Measurements from ENCODE around the gene LENG8. TPM values are rescaled to one million over a fixed set of nuclear protein-coding genes. Genes with fewer than 3 reads are reported as not detected.
"Not testable (repeated sequence)": the region's sequence is repeated elsewhere in the genome, so short reads cannot be mapped to it uniquely, and the experiment has no call there.

LENG8 gene
- total RNA-seq, 2 donors from 2014 or later, result 282 to 305 TPM

GRCh38 chr19:54440641-54441040, 8.4 kb upstream of the LENG8 start:
- H3K36me3 ChIP-seq, result no peaks in the 10 kb centered on the region
- H3K4me1 ChIP-seq (ENCODE audit: control insufficient read depth in 1 of 2, low read depth in 2 of 2), result no peaks in the 10 kb centered on the region
- no peaks in the 10 kb centered on the region for H3K27me3 ChIP-seq (replicated peaks; ENCODE audit: insufficient read depth)
- DNase-seq (ENCODE audit: low spot score) (no peak), ATAC-seq (ENCODE audit: insufficient number of reproducible peaks, low FRiP score, low read depth) (no peak)
- H3K4me3 ChIP-seq, result no peak overlapping the region
- H3K9me3 ChIP-seq, result no peaks in the 10 kb centered on the region
- TF ChIP-seq CTCF (IDR thresholded peaks at IDR 0.05), result no peak
- no peak overlapping the region for H3K27ac ChIP-seq

- ATAC-seq (ENCODE audit: insufficient number of reproducible peaks, low FRiP score, low read depth) (no peak), DNase-seq (ENCODE audit: low spot score) (no peak)
- Histone ChIP-seq H3K4me3 (no peak overlapping the region), H3K36me3 (no peaks in the 10 kb centered on the region), H3K27me3 (replicated peaks; ENCODE audit: insufficient read depth) (no peaks in the 10 kb centered on the region), H3K27ac (no peak overlapping the region), H3K4me1 (ENCODE audit: control insufficient read depth in 1 of 2, low read depth in 2 of 2) (peaks cover 7 to 12% of the 10 kb centered on the region in 2 donors), H3K9me3 (no peaks in the 10 kb centered on the region)
- TF ChIP-seq CTCF (IDR thresholded peaks at IDR 0.05), result no peak
Observed at GRCh38 chr19:54444737-54445136, 4.3 kb upstream of the LENG8 start.

GRCh38 chr19:54446349-54446748, 2.6 kb upstream of the LENG8 start:
- H3K27ac ChIP-seq; H3K27me3 ChIP-seq (replicated peaks; ENCODE audit: insufficient read depth); DNase-seq (ENCODE audit: low spot score); H3K4me3 ChIP-seq; H3K9me3 ChIP-seq; H3K36me3 ChIP-seq; ATAC-seq (ENCODE audit: insufficient number of reproducible peaks, low FRiP score, low read depth): not testable (repeated sequence)
- peaks cover 22 to 28% of the 10 kb centered on the region in 2 donors for H3K4me1 ChIP-seq (ENCODE audit: control insufficient read depth in 1 of 2, low read depth in 2 of 2)

GRCh38 chr19:54448040-54448773, 792 bp upstream of the LENG8 start:
- Histone ChIP-seq H3K36me3 (peaks cover 22% of the 10 kb centered on the region), H3K9me3 (no peaks in the 10 kb centered on the region), H3K27ac (peak overlapping the region; percentile 96 to 100), H3K27me3 (replicated peaks; ENCODE audit: insufficient read depth) (no peaks in the 10 kb centered on the region), H3K4me3 (peak overlapping the region; percentile 91), H3K4me1 (ENCODE audit: control insufficient read depth in 1 of 2, low read depth in 2 of 2) (peaks cover 27 to 34% of the 10 kb centered on the region in 2 donors)
- TF ChIP-seq CTCF (IDR thresholded peaks at IDR 0.05), result peak; percentile 17
- ATAC-seq (ENCODE audit: insufficient number of reproducible peaks, low FRiP score, low read depth) (peak; percentile 24), DNase-seq (ENCODE audit: low spot score) (no peak)

- Histone ChIP-seq H3K4me1 (ENCODE audit: control insufficient read depth in 1 of 2, low read depth in 2 of 2) (peaks cover 27 to 34% of the 10 kb centered on the region in 2 donors), H3K4me3 (peak overlapping the region; percentile 91), H3K27ac (peak overlapping the region; percentile 96 to 100), H3K27me3 (replicated peaks; ENCODE audit: insufficient read depth) (no peaks in the 10 kb centered on the region), H3K9me3 (no peaks in the 10 kb centered on the region), H3K36me3 (peaks cover 37% of the 10 kb centered on the region)
- ATAC-seq (ENCODE audit: insufficient number of reproducible peaks, low FRiP score, low read depth), result no peak
- no peak for TF ChIP-seq CTCF (IDR thresholded peaks at IDR 0.05)
- DNase-seq (ENCODE audit: low spot score), result no peak
Observed at GRCh38 chr19:54449701-54450069, 686 bp downstream of the LENG8 start.
